Activated naive CD4-positive, alpha-beta T cell (primary cell): ENCODE data around the gene TOP3A.
A peak's percentile ranks its signal among the peaks of the same experiment; 100 is the strongest.
"Not testable (repeated sequence)": the region's sequence is repeated elsewhere in the genome, so short reads cannot be mapped to it uniquely, and the experiment has no call there.

Experiments
- DNase-seq, 4 experiments: peaks; one replicate each; lab custom pipeline; 2025; lab: John Stamatoyannopoulos, UW

TOP3A gene

DNA sequence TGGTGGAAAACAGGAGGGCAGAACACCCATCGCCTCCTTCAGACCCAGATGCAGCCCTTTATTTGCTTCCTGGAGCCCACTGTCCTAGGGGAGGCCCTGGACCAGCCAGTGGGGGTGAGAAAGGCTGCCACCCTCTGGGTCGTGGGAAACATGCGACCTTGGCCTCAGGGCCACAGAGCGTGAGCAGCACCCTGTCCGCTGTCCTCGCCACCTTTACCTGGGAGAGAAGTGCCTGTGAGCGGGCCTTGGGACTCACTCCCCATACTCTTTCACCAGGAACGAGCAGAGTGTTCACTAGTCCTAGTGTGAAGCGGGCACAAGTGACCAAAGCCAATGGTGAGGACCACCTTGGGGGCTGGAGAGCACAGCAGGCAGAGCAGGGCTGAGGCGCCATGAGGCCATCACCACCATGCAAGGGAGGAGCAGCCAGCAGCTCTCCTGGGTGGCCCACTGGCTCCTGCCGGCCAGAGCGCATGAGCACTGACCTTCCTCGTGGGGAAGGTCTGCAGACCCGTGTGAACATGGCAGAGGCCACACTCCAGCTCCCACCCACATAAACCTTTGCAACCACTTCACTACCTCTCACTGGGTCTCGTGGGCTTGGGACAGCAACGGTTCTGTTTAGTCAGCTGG lies 8.8 kb upstream of the TOP3A start:
- DNase-seq, result no peak

GRCh38 chr17:18323007-18323406 lies 8.2 kb upstream of the TOP3A start:
- DNase-seq, result no peak

DNA sequence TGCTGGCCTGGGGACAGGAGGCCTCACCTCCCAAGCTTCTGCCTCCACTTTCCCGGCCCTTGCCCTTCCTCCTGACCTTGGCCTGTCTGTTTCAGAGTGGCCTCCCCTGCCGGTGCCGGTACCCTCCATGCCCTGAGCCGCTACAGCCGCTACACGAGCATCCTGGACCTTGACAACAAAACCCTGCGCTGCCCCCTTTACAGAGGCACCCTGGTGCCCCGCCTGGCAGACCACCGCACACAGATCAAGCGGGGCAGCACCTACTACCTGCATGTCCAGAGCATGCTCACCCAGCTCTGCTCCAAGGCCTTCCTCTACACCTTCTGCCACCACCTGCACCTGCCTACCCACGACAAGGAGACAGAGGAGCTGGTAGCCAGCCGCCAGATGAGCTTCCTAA lies 7.7 kb upstream of the TOP3A start:
- no peak for DNase-seq

GRCh38 chr17:18321309-18321708 lies 6.5 kb upstream of the TOP3A start:
- no peak for DNase-seq

DNA sequence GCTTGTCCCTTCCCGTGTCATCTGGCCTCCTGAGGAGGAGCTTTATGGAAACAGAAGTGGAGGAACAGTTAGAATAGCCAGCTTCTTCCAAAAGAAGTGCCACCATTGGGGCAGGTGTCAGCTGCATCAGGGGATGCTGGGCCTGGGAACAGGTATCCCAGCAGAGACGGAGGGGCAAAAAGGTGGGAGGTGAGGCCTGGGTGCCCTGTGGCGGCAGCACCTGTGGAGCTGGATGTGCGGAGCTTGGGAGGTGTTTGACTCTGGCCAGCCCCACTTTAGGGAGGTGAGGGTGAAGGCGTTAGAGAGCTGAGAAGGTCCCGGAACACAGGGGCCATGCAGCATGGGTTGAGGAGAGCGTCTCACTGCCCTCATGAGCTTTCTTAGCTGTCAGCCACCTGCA lies 5.5 kb upstream of the TOP3A start:
- DNase-seq, result no peak

GRCh38 chr17:18319604-18320256 lies 4.9 kb upstream of the TOP3A start:
- no peak for DNase-seq

DNA sequence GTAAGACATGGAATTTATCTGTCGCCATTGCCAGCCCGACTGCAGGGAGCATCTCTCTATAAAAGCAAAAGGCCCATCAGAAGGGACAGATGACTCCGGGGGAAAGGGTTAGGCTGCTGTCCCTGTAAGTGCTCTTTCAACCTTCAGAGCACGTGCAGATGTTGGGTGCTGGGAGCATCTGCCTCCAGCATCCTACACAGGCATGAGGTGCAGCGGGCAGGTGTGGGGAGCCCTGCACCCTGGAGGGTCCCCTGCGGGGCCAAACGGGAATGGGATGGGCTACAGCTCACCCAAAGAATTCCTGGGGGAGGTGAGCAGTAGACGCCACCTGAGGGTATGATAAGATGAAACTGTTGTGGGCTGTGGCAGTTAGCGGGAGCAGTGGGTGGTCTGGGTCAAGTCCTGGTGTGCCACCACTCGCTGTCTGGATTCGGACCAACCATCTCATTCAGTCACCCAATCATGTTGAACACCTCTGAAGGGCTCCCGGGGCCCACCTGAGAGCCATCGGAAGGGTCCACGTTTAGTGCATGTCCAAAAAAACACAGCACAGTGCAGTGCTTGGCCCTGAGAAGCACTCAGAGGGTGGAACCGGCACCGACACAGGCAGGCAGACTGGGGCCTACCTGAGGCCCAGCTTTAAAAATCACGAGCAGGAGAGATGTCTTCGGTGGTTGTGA lies 4.1 kb upstream of the TOP3A start:
- DNase-seq, result no peak

GRCh38 chr17:18318117-18318516 lies 3.3 kb upstream of the TOP3A start:
- no peak for DNase-seq

GRCh38 chr17:18315961-18316360 lies 1.2 kb upstream of the TOP3A start:
- no peak for DNase-seq

GRCh38 chr17:18315562-18315922 lies 748 bp upstream of the TOP3A start:
- DNase-seq, result peak in 1 of 4 experiments; percentile 53

- DNase-seq, result peak in 1 of 4 experiments; percentile 29
Observed at GRCh38 chr17:18314059-18314730, 599 bp downstream of the TOP3A start.

DNA sequence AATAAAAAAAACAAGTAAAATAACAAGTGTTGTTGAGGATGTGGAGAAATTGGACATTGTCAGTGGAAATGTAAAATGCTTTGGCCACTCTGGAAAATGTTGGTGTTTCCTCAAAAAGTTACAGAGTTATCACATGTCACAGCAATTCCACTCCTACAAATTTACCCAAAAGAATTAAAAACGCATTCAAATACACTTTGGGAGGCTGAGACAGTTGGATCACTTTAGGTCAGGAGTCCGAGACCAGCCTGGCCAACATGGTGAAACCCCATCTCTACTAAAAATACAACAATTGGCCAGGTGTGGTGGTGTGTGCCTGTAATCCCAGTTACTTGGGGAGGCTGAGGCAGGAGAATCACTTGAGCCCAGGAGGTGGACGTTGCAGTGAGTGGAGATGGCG lies 5.6 kb downstream of the TOP3A start:
- DNase-seq, result no peak

DNA sequence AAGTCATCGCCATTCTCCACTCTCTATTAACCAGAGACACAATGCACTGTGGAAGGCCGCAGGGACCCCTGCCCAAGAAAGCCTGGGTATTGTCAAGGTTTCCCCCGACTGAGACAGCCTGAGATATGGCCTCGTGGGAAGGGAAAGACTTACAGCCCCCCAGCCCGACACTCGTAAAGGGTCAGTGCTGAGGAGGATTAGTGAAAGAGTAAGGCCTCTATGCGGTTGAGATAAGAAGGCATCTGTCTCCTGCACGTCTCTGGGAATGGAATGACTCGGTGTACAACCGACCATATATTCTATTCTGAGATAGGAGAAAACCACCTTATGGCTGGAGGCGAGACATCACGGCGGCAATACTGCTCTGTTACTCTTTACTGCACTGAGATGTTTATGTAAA lies 11.6 kb downstream of the TOP3A start:
- DNase-seq, result not testable (repeated sequence)

DNA sequence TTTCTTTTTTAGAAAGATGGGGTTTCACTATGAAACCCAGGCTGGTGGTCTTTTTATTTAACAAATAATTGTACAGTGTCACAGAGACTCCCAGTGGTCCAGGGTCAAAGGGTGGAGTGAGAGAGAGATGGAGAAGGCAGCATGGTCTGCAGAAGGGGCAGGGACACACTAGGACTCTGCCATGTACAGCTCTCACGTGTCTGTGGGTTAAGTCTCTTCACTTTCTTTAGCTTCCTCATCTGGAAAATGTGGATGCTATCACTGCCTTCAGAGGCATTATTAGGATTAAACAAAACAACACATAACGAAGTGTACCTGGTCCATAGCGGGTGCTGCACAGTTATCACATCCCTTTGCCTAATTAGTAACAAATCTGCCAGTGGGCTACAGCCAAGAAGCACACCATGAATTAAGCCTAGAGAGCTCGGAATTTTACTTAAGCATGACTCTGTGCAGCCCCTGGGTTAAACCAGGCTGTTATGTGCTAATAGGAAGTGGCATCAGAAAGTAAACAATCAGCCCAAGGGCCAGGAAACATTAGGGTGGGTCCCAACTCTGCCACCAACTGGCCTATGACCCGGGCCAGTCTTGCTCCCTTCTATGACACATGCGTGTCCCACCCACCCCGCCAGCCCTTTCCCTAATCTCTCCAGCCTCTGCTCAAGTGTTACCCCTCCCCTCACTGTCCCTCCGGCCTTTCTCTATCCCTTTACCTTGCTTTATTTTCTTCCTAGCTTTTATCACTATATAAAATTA lies 13.9 kb downstream of the TOP3A start:
- no peak for DNase-seq

DNA sequence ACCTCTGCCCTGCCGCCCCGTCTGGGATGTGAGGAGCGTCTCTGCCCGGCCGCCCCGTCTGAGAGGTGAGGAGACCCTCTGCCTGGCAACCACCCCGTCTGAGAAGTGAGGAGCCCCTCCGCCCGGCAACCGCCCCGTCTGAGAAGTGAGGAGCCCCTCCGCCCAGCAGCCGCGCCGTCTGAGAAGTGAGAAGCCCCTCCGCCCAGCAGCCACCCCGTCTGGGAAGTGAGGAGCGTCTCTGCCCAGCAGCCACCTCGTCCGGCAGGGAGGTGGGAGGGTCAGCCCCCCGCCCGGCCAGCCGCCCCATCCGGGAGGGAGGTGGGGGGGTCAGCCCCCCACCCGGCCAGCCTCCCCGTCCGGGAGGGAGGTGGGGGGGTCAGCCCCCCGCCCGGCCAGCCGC lies 16.7 kb downstream of the TOP3A start:
- not testable (repeated sequence) for DNase-seq

DNA sequence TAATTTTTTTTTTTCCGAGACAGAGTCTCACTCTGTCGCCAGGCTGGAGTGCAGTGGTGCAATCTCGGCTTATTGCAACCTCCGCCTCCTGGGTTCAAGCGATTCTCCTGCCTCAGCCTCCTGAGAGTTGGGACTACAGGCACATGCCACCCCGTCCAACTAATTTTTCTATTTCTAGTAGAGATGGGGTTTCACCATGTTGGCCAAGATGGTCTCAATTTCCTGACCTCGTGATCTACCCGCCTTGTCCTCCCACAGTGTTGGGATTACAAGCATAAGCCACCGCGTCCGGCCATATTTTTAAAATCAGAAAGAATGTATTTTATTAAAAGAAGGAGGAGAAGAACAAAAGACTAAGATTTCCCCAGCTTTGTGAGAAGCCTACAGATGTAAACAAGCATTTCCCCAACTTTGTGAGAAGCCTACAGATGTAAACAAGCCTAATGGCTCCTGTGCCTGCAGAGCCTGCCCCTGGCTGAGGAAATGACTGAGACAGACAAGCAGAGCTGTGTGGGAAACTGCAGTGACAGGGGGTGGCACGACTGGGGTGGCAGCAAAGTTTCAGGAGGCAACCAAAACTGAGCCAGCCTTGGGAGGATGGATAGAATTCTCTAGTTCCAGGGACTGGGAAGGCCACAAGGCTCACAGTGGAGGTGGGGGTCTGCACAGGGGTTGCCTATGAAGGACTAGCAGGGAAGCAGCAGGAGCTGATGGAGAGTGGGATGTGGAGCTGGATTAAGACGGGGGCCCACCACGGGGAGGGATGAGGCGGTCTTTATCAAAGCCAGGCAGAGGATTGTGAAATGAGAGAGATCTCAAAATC lies 22.9 kb downstream of the TOP3A start:
- DNase-seq, result no peak

DNA sequence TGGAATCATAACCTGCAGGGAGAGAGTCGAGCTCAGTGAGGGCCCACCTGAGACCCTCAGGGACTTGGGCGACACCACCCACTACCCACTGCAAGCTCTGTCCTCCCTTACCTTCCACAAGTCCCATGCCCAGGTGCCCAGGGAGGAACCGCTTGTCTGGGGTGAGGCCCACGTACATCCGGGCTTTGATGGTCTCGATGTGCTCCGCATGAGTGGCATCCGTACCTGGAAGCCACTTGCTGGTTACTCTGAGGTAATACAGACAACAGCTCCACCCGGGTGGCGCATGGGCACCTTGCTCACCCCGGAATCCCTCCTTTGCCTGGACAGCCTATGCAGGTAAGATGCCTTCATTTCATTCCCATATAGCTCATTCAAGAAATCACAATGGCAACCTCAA lies 29.5 kb downstream of the TOP3A start:
- no peak for DNase-seq

GRCh38 chr17:18281788-18282187 lies 33.0 kb downstream of the TOP3A start:
- DNase-seq, result no peak

DNA sequence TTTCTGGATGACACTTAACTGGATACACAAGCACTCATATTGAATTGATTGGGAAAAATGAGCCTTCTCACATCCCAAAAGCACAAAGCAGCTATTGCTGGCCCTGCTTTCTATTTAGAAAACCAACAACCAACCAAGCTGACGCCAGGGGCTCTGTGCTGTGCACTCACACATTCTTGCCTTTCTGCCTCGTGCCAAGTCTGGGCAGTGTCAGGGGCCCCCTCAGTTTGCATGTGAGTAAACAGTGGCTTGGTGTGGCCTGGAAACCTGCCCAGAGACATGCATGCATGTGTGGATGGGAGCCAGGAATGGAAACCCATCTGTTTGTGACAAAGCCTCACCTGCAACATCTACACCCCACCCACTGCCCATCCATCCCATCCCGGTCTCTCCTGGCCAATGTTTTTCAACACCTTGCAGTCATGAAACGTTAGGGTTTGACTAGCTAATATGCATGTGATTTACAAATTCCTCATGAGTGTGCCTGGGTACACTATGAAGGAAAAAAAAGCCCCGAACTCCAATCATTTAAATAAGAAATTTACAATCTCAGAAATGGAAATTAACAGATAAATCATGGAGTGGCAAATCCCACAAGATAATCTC lies 33.9 kb downstream of the TOP3A start:
- no peak for DNase-seq

DNA sequence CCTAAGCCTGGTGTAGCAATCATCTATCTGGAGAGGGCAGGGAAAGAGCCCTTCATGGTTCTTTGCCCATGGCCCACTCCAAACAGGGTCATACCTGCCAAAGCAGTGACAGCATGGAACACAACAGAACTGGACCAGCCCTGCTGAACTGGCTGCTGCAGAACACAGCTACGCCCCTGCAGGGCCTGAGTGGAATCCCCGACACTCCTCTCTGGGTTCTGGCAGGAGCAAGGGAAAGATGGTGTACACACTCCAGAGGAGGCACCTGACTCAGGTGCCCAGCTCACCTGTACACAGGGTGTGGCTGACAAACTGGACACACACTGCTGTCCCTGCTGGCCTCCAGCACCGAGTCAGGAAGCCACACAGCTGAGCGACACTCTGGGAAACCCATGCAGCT lies 34.5 kb downstream of the TOP3A start:
- DNase-seq, result no peak

- DNase-seq, result no peak
Observed at GRCh38 chr17:18278867-18279266, 35.9 kb downstream of the TOP3A start.
